Prostate gland (tissue), 2 donors: Measurements from ENCODE around the gene RASSF9. TPM values are rescaled to one million over a fixed set of nuclear protein-coding genes. Genes with fewer than 3 reads are reported as not detected.

Source experiments
- DNase-seq: peaks from one replicate; pipeline ENCODE4 v3.0.0-alpha.2; 2019; ENCODE audit warnings: low spot score
- H3K27ac ChIP-seq, 2 donors: fragments of 200-600 bp; sonication (generic); 2 replicates each; pipeline ENCODE4 v1.5.1; 2017 to 2019
- H3K27me3 ChIP-seq: fragments of 200-600 bp; sonication (generic); replicated peaks from 2 replicates; pipeline ENCODE4 v1.5.1; 2019; ENCODE audit not compliant: insufficient read depth
- H3K36me3 ChIP-seq, 2 donors: fragments of 200-600 bp; sonication (generic); 1 replicate in 1 of 2; 2 replicates in 1 of 2; pipeline versions ENCODE4 v1.5.1 to v1.8.1; 2017 to 2019
- H3K4me1 ChIP-seq: fragments of 200-600 bp; sonication (generic); replicated peaks from 2 replicates; pipeline ENCODE4 v1.5.1; 2019
- H3K4me3 ChIP-seq, 2 donors: fragments of 200-600 bp; sonication (generic); 2 replicates each; pipeline ENCODE4 v1.5.1; 2017 to 2019
- H3K9me3 ChIP-seq: fragments of 200-600 bp; sonication (generic); 2 replicates; pipeline ENCODE4 v1.5.1; 2017
- CTCF ChIP-seq, 4 experiments: fragments of 200-600 bp in 2 of 4; fragments of 450-650 bp in 2 of 4; sonication (generic) in 2 of 4; IDR thresholded peaks; 1 replicate in 3 of 4; 2 replicates in 1 of 4; pipeline ENCODE4 v1.5.1; 2016 to 2019; ENCODE audit warnings: antibody characterized with exemption in 4 of 4, mild to moderate bottlenecking in 2 of 4, moderate library complexity in 2 of 4
- POLR2A ChIP-seq: fragments of 450-650 bp; IDR thresholded peaks from one replicate; pipeline ENCODE4 v1.6.1; 2016; ENCODE audit warnings: antibody characterized with exemption, mild to moderate bottlenecking
- POLR2AphosphoS5 ChIP-seq: sonication (generic); formaldehyde crosslinking; IDR thresholded peaks from one replicate; pipeline ENCODE4 v1.6.1; 2017; ENCODE audit warnings: antibody characterized with exemption
- WGBS: methylation state at CpG from one replicate; pipeline ENCODE4 v1.1.5; 2018; 5-methylcytosine and 5-hydroxymethylcytosine counted together
- intact Hi-C: fragments of 100-400 bp; cut with DNase I; formaldehyde crosslinking; loops from one replicate; pipeline ENCODE4 v1.14.2; 2022
- total RNA-seq, 2 donors: library from RNA; depleted of rRNA; stranded (reverse); fragments of >200 nt; gene quantifications; one replicate each; pipeline ENCODE4 v1.1.0, GENCODE V29; 2016

The RASSF9 gene
- total RNA-seq, 2 donors from 2014 or later, result 1.4 to 3.5 TPM

- WGBS, result 87% methylated on average over 14 of the region's 17 CpGs
- intact Hi-C loops, result no loop called here
- no peak for DNase-seq
Observed at GRCh38 chr12:85843606-85844310, 7.5 kb upstream of the RASSF9 start.

DNA sequence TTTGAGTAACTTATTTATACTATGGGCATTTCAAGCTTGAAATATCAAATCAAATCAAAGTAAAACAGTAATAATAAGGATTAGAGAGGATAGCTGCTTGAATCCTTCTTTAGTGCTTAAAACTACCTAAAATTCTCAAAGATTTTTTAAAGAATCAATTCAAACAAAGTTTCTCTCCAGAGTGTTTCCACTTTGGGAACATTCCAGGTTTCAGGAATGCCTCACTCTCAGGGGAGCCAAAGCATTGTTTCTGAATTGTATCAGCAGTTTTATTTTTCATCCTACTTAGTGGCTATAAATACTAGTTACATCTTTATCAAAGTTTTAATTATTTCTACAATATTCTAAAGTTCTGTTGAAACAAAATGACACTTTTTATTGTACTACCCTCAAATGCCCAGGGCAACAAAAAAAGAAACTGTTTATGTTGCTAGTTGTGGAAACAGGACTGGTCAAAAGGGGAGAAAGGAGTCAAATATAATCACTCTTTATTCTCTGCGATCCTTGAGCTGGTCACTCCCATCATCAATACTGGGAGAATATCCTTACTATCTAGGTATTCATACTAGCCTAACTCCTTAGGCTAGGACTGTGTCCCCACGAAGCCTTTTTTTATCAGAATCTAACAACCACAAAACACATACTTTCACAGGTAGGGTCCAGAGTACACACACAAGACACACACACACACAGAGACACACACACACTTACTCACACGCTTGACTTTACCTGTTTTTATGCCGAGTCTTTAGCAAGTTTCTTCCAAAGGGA is 598 bp downstream of the RASSF9 start:
- TF ChIP-seq POLR2AphosphoS5, result no peak
- intact Hi-C loops, result no loop called here

More at GRCh38 chr12:85843606-85844310, 7.5 kb upstream of the RASSF9 start:
- Histone ChIP-seq H3K36me3 (no peaks in the 10 kb centered on the region), H3K27me3 (no peaks in the 10 kb centered on the region), H3K9me3 (no peaks in the 10 kb centered on the region), H3K4me1 (no peaks in the 10 kb centered on the region), H3K27ac (no peak overlapping the region), H3K4me3 (no peak overlapping the region)
- TF ChIP-seq CTCF (IDR thresholded peaks at IDR 0.05), result no peak
- no peak for TF ChIP-seq POLR2AphosphoS5
- no peak for TF ChIP-seq POLR2A

DNA sequence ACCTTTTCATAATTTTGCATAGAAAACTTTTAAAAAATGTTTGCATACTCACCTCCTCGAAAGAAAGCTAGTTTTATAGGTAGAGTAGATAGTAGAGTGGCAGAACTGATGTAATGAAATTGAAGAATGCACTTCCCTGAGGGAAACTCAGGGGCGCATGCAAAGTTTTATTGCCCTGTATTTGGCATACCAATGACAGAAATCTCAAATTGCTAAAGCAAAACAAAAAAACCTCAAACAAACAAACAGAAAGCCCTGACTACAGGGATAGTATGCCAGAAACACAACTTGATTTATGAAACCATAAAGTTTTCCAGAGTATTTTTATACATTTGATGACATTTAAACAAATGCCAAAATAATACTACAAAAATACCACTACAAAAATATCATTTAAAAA is 1.8 kb downstream of the RASSF9 start:
- Histone ChIP-seq H3K4me1 (no peaks in the 10 kb centered on the region), H3K9me3 (no peaks in the 10 kb centered on the region), H3K4me3 (no peak overlapping the region), H3K36me3 (no peaks in the 10 kb centered on the region), H3K27ac (no peak overlapping the region), H3K27me3 (no peaks in the 10 kb centered on the region)
- TF ChIP-seq CTCF (IDR thresholded peaks at IDR 0.05), result no peak
- TF ChIP-seq POLR2AphosphoS5, result no peak
- no peak for TF ChIP-seq POLR2A
- intact Hi-C loops, result no loop called here
- no peak for DNase-seq
- 12% methylated on average over 2 of the region's 2 CpGs for WGBS

More for the DNA sequence above, 598 bp downstream of the RASSF9 start:
- no peaks in the 10 kb centered on the region for H3K4me1 ChIP-seq
- no peaks in the 10 kb centered on the region for H3K9me3 ChIP-seq
- H3K36me3 ChIP-seq, result no peaks in the 10 kb centered on the region
- H3K4me3 ChIP-seq, result peak overlapping the region; percentile 30 to 32
- H3K27me3 ChIP-seq, result no peaks in the 10 kb centered on the region
- peak overlapping the region; percentile 57 to 70 for H3K27ac ChIP-seq
- no peak for DNase-seq
- 8% methylated on average over 4 of the region's 4 CpGs for WGBS

DNA sequence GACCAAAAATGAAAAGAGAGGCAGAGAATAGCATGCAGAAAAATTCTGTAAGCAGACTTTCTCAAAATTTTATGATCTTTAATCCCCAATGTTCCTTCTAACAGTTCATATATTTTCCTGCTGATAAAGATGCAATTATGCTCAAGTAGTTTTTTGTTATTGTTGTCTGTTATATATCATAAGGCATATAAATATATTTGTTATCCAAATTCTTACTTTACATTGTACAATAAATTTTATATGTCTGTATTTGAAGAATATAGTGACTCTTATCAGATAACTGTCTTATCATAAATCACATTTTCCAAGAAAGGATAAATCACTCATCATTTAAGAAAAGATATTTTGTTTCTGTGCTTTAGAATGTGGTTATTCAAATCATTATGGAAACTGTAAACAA is 2.6 kb downstream of the RASSF9 start:
- no peaks in the 10 kb centered on the region for H3K36me3 ChIP-seq
- H3K27me3 ChIP-seq, result no peaks in the 10 kb centered on the region
- DNase-seq, result no peak
- no peak overlapping the region for H3K4me3 ChIP-seq
- no peak overlapping the region for H3K27ac ChIP-seq
- no peaks in the 10 kb centered on the region for H3K9me3 ChIP-seq
- intact Hi-C loops, result no loop called here
- TF ChIP-seq POLR2A (no peak), POLR2AphosphoS5 (no peak), CTCF (IDR thresholded peaks at IDR 0.05) (no peak)
- H3K4me1 ChIP-seq, result no peaks in the 10 kb centered on the region

GRCh38 chr12:85831327-85831990 is 4.8 kb downstream of the RASSF9 start:
- Histone ChIP-seq H3K9me3 (no peaks in the 10 kb centered on the region), H3K4me3 (no peak overlapping the region), H3K27ac (no peak overlapping the region), H3K4me1 (no peaks in the 10 kb centered on the region), H3K36me3 (no peaks in the 10 kb centered on the region), H3K27me3 (no peaks in the 10 kb centered on the region)
- DNase-seq, result no peak
- intact Hi-C loops, result no loop called here
- TF ChIP-seq POLR2A (no peak), CTCF (IDR thresholded peaks at IDR 0.05) (no peak), POLR2AphosphoS5 (no peak)
- 70% methylated on average over 2 of the region's 2 CpGs for WGBS
